ENCODE results near the gene PPM1H. TPM values are rescaled to one million over a fixed set of nuclear protein-coding genes. Genes with fewer than 3 reads are reported as not detected.

The PPM1H gene
- total RNA-seq, 1 experiment from 2014 or later: 0.04 TPM

DNA sequence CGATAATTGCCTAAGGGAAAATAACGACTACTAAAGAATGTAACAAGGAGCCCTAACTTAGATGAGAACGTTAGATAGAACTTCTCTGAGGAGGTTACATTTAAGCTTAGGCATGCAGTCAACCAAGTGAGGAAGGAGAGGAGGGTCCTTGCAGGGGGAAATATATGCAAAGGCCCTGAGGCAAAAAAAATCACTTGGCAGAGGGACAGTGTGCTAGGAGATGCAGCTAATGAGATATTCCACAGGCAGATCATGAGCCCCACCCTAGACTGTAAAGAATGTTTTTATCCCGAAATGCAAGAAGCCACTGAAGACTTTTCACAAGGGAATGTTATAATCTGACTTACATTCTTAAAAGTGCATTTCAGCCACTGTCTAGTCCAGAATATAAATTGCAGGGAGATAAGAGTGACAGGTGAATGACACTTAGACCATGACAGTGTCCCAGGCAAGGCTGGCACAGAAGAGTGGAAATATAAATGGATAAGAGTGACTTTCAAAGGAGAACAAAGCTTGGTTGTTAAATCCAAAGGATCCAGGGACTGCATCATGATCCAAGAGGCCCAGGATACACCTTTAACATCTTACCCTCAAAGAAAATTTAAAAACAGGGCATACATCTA lies 61.0 kb downstream of the PPM1H start:
- H3K27ac ChIP-seq (ENCODE audit: low read depth, low read length, poor library complexity, severe bottlenecking): no peak overlapping the region
- POLR2A ChIA-PET (ENCODE audit: low non-redundant PET): interaction anchor here (0.5 kb wide), 1 partner anchor 1346 kb away, joined by 3 read pairs; no protein-coding TSS in a partner anchor
- CTCF ChIA-PET: no interaction called here
- no TSS peak for BruUV-seq (replicated peaks)
- no peaks in the 10 kb centered on the region for H3K27me3 ChIP-seq (replicated peaks; ENCODE audit: insufficient read depth, low read depth, low read length, poor library complexity)
- intact Hi-C loops (cut with micrococcal nuclease; ENCODE audit: unreplicated experiment): no loop called here
- DNase-seq (ENCODE audit: low spot score): no peak
- H3K4me1 ChIP-seq (ENCODE audit: insufficient read depth, low read length, poor library complexity, severe bottlenecking): no peaks in the 10 kb centered on the region
- TF ChIP-seq EZH2 (IDR thresholded peaks at IDR 0.05; ENCODE audit: borderline replicate concordance, low read depth, low read length, poor library complexity, severe bottlenecking): no peak
- TF ChIP-seq, protein P1, sequence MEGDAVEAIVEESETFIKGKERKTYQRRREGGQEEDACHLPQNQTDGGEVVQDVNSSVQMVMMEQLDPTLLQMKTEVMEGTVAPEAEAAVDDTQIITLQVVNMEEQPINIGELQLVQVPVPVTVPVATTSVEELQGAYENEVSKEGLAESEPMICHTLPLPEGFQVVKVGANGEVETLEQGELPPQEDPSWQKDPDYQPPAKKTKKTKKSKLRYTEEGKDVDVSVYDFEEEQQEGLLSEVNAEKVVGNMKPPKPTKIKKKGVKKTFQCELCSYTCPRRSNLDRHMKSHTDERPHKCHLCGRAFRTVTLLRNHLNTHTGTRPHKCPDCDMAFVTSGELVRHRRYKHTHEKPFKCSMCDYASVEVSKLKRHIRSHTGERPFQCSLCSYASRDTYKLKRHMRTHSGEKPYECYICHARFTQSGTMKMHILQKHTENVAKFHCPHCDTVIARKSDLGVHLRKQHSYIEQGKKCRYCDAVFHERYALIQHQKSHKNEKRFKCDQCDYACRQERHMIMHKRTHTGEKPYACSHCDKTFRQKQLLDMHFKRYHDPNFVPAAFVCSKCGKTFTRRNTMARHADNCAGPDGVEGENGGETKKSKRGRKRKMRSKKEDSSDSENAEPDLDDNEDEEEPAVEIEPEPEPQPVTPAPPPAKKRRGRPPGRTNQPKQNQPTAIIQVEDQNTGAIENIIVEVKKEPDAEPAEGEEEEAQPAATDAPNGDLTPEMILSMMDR (conservative IDR thresholded peaks at IDR 0.05; ENCODE audit: low read depth, low read length): no peak
- H3K9me3 ChIP-seq (ENCODE audit: low read depth, low read length, poor library complexity, severe bottlenecking): no peaks in the 10 kb centered on the region
- H3K36me3 ChIP-seq (ENCODE audit: insufficient read depth, low read length, poor library complexity, severe bottlenecking): no peaks in the 10 kb centered on the region
- no peak overlapping the region for H3K4me3 ChIP-seq (ENCODE audit: low read depth, low read length, poor library complexity, severe bottlenecking)

DNA sequence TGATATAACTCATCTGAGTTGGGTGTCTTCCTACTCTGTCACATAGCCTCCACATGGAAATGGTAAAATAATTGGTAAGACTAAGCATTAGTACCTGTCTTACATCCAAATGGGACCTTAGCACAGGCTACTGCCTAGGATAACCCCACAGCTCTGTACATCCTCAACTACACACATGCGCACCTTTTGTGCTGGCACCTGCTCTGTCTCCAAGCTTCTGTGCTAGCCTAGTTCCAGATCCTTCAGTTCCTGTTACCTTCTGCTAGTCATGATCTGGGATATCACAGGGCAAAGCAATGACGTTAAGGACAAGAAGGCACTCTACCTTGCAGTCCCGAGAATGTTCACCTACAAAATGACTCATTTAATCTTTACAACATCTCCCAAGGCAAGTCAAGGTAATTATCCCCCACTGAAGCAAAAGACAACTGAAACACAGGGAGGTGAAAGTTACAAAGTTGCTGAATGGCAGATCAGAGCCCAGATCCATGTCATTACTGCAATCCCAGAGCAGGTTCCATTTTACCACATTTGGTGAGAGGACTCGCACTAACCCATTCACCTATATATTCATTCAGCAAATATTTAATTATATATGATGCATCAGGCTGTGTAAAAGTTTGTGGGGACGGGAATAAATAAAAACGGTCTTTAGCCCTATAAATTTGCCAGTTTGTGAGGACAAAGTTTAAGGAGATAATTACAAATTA lies 61.7 kb downstream of the PPM1H start:
- POLR2A ChIA-PET (ENCODE audit: low non-redundant PET): no interaction called here
- no peak overlapping the region for H3K4me3 ChIP-seq (ENCODE audit: low read depth, low read length, poor library complexity, severe bottlenecking)
- H3K36me3 ChIP-seq (ENCODE audit: insufficient read depth, low read length, poor library complexity, severe bottlenecking): no peaks in the 10 kb centered on the region
- no peak for TF ChIP-seq EZH2 (IDR thresholded peaks at IDR 0.05; ENCODE audit: borderline replicate concordance, low read depth, low read length, poor library complexity, severe bottlenecking)
- TF ChIP-seq, protein P1 (conservative IDR thresholded peaks at IDR 0.05; ENCODE audit: low read depth, low read length): no peak
- H3K27ac ChIP-seq (ENCODE audit: low read depth, low read length, poor library complexity, severe bottlenecking): no peak overlapping the region
- H3K27me3 ChIP-seq (replicated peaks; ENCODE audit: insufficient read depth, low read depth, low read length, poor library complexity): no peaks in the 10 kb centered on the region
- H3K9me3 ChIP-seq (ENCODE audit: low read depth, low read length, poor library complexity, severe bottlenecking): no peaks in the 10 kb centered on the region
- intact Hi-C loops (cut with micrococcal nuclease; ENCODE audit: unreplicated experiment): no loop called here
- CTCF ChIA-PET: no interaction called here
- BruUV-seq (replicated peaks): no TSS peak
- DNase-seq (ENCODE audit: low spot score): no peak
- H3K4me1 ChIP-seq (ENCODE audit: insufficient read depth, low read length, poor library complexity, severe bottlenecking): no peaks in the 10 kb centered on the region

DNA sequence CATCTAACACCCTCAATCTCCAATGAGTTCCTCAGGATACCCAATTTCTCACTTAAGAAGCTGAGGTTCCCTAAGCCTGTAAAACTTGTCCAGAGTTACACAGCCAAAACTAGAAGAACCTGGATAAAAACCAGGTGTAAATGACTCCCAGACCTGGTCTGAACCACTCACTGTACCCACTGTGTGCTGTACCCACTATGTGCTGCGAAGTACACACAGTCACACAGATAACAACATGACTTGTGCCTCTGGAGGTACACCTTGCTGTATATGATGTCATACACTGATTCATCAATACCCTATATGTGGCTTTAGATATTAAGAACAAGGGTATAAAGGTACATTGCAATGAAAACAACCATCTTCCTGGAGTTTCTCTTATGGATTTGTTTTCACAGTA lies 66.1 kb downstream of the PPM1H start:
- POLR2A ChIA-PET (ENCODE audit: low non-redundant PET): no interaction called here
- H3K36me3 ChIP-seq (ENCODE audit: insufficient read depth, low read length, poor library complexity, severe bottlenecking): no peaks in the 10 kb centered on the region
- CTCF ChIA-PET: no interaction called here
- no peak for DNase-seq (ENCODE audit: low spot score)
- no peak overlapping the region for H3K27ac ChIP-seq (ENCODE audit: low read depth, low read length, poor library complexity, severe bottlenecking)
- BruUV-seq (replicated peaks): no TSS peak
- H3K27me3 ChIP-seq (replicated peaks; ENCODE audit: insufficient read depth, low read depth, low read length, poor library complexity): no peaks in the 10 kb centered on the region
- no peaks in the 10 kb centered on the region for H3K9me3 ChIP-seq (ENCODE audit: low read depth, low read length, poor library complexity, severe bottlenecking)
- TF ChIP-seq, protein P1 (conservative IDR thresholded peaks at IDR 0.05; ENCODE audit: low read depth, low read length): no peak
- TF ChIP-seq EZH2 (IDR thresholded peaks at IDR 0.05; ENCODE audit: borderline replicate concordance, low read depth, low read length, poor library complexity, severe bottlenecking): no peak
- no peaks in the 10 kb centered on the region for H3K4me1 ChIP-seq (ENCODE audit: insufficient read depth, low read length, poor library complexity, severe bottlenecking)
- no peak overlapping the region for H3K4me3 ChIP-seq (ENCODE audit: low read depth, low read length, poor library complexity, severe bottlenecking)
- intact Hi-C loops (cut with micrococcal nuclease; ENCODE audit: unreplicated experiment): no loop called here

Data from A673 (cell line).